Measurements from ENCODE around the gene SLC9C1.

SLC9C1 gene

GRCh38 chr3:112315791-112316190 is 21.8 kb upstream of the SLC9C1 start:
- no peak overlapping the region for H3K4me3 ChIP-seq (ENCODE audit: low read depth in 1 of 2, low read length in 1 of 2)
- peaks cover 3 to 6% of the 10 kb centered on the region in 2 experiments for H3K4me1 ChIP-seq (ENCODE audit: control insufficient read depth in 1 of 2, insufficient read depth in 1 of 2, low read depth in 1 of 2, low read length in 1 of 2)
- H3K27me3 ChIP-seq: no peaks in the 10 kb centered on the region
- no peaks in the 10 kb centered on the region for H3K36me3 ChIP-seq
- no peak for TF ChIP-seq CTCF (IDR thresholded peaks at IDR 0.05)
- H3K9me3 ChIP-seq: no peaks in the 10 kb centered on the region
- H3K27ac ChIP-seq: no peak overlapping the region

- TF ChIP-seq CTCF (IDR thresholded peaks at IDR 0.05): no peak
- Histone ChIP-seq H3K4me1 (ENCODE audit: control insufficient read depth in 1 of 2, insufficient read depth in 1 of 2, low read depth in 1 of 2, low read length in 1 of 2) (no peaks in the 10 kb centered on the region), H3K4me3 (ENCODE audit: low read depth in 1 of 2, low read length in 1 of 2) (no peak overlapping the region), H3K27me3 (no peaks in the 10 kb centered on the region), H3K27ac (no peak overlapping the region), H3K9me3 (no peaks in the 10 kb centered on the region), H3K36me3 (no peaks in the 10 kb centered on the region)
Measured at GRCh38 chr3:112314649-112315048, 20.6 kb upstream of the SLC9C1 start.

DNA sequence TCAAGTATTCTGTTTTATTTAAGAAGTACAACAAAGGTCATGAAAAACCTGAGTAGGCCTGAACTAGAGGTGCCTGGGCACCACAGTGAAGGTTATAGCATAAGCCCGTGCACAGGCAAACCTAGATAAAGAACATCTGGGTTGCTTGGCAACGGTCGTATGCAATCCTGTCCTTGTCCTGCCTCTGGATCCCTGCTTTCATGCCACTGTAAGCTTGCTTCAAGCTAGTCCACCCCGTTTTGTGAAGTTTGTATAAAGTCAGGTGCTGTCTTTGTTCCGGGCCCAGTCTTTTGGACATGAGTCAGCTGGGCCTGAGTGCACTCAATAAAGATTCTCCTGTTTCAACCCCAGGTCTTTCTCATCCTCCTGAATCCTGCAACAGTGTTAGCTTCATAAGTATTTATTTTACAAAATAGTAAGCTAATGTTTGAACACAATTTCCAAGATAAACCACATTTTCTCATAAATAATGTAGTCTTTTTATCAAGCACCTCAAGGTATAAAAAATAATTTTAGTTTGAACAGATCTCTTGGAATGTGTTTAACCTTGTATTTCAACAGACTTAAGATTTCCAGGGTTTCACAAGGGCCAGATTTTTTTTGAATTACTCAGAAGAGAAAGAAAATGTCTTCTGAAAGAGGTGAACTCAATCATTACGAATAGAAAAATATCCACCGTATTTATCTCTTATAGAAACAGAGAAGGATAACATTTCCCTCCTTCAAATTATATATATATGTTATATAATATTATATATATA is 14.3 kb upstream of the SLC9C1 start:
- Histone ChIP-seq H3K27me3 (no peaks in the 10 kb centered on the region), H3K4me3 (ENCODE audit: low read depth in 1 of 2, low read length in 1 of 2) (no peak overlapping the region), H3K9me3 (no peaks in the 10 kb centered on the region), H3K36me3 (no peaks in the 10 kb centered on the region), H3K27ac (no peak overlapping the region), H3K4me1 (ENCODE audit: control insufficient read depth in 1 of 2, insufficient read depth in 1 of 2, low read depth in 1 of 2, low read length in 1 of 2) (peaks cover 8 to 10% of the 10 kb centered on the region in 2 experiments)
- TF ChIP-seq CTCF (IDR thresholded peaks at IDR 0.05): no peak

DNA sequence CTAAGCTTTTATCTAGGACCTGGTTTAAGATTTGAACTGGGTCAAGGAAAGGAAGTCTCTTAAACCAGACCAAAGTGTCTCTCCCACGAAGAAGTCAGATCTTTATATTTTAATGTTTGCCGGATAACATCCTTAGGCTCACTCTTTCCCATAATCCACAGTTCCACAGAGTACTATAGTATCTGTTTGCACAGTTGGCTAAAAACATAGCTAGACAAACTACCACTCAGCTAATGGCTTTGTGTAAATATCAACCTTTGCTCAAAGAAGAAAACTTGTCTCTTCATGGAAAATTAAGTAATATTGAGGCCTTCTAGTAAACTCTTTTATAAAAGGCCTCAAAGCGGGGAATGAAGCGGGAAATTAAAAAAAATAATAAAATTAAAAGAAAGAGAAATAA is 13.5 kb upstream of the SLC9C1 start:
- TF ChIP-seq CTCF (IDR thresholded peaks at IDR 0.05): no peak
- no peak overlapping the region for H3K27ac ChIP-seq
- no peak overlapping the region for H3K4me3 ChIP-seq (ENCODE audit: low read depth in 1 of 2, low read length in 1 of 2)
- no peaks in the 10 kb centered on the region for H3K27me3 ChIP-seq
- no peaks in the 10 kb centered on the region for H3K9me3 ChIP-seq
- H3K36me3 ChIP-seq: no peaks in the 10 kb centered on the region
- peaks cover 9 to 16% of the 10 kb centered on the region in 2 experiments for H3K4me1 ChIP-seq (ENCODE audit: control insufficient read depth in 1 of 2, insufficient read depth in 1 of 2, low read depth in 1 of 2, low read length in 1 of 2)

- Histone ChIP-seq H3K27me3 (no peaks in the 10 kb centered on the region), H3K4me1 (ENCODE audit: control insufficient read depth in 1 of 2, insufficient read depth in 1 of 2, low read depth in 1 of 2, low read length in 1 of 2) (peaks cover 9 to 16% of the 10 kb centered on the region in 2 experiments), H3K36me3 (no peaks in the 10 kb centered on the region), H3K4me3 (ENCODE audit: low read depth in 1 of 2, low read length in 1 of 2) (no peak overlapping the region), H3K9me3 (no peaks in the 10 kb centered on the region), H3K27ac (no peak overlapping the region)
- no peak for TF ChIP-seq CTCF (IDR thresholded peaks at IDR 0.05)
Measured at GRCh38 chr3:112306825-112307224, 12.8 kb upstream of the SLC9C1 start.

All from neutrophil (primary cell).